HCT116 (cell line): ENCODE measurements around the gene STK40. TPM values are rescaled to one million over a fixed set of nuclear protein-coding genes. Genes with fewer than 3 reads are reported as not detected.

Experiments
- ATAC-seq: fragments of 200-7000 bp; cut with Tn5 transposase; 2 replicates; pipeline ENCODE4 v1.9.1; 2020; ENCODE audit warnings: mild to moderate bottlenecking, moderate library complexity
- BruUV-seq: library from RNA; stranded (reverse); fragments of 400-500 nt; replicated peaks from 2 replicates; lab custom pipeline; 2021; lab: Mats Ljungman, UMichigan
- CTCF ChIA-PET: fragments of 300-600 bp; sonication (Branson Sonifier 250); formaldehyde crosslinking; loops from one replicate; lab custom pipeline; 2021; ENCODE audit warnings: antibody characterized with exemption; lab: Charles Lee
- POLR2A ChIA-PET: fragments of 300-600, 350-600 bp; sonication (Branson Sonifier 250); formaldehyde crosslinking; loops from one replicate; lab custom pipeline; 2021; ENCODE audit warnings: antibody characterized with exemption; lab: Charles Lee
- RAD21 ChIA-PET, 2 experiments: fragments of 300-600 bp; sonication (Branson Sonifier 250); formaldehyde crosslinking; loops; one replicate each; lab custom pipeline; 2023; ENCODE audit warnings: low total read pairs in 2 of 2; ENCODE audit not compliant: uncharacterized antibody in 2 of 2, unreplicated experiment in 2 of 2, low non-redundant PET in 1 of 2; lab: Charles Lee
- DNase-seq: peaks from one replicate; pipeline ENCODE4 v3.0.0-alpha.2; 2010; ENCODE audit warnings: low read depth, low spot score
- H2AFZ ChIP-seq: fragments of 200-600 bp; shearing (Covaris generic), sonication (generic); 2 replicates; pipeline ENCODE4 v1.6.1; 2017; ENCODE audit warnings: low read depth, mixed run types, mixed read lengths, antibody characterized with exemption, low read length; ENCODE audit not compliant: poor library complexity, severe bottlenecking
- H3K27ac ChIP-seq: 2 replicates; pipeline ENCODE4 v1.5.1; 2012; ENCODE audit warnings: low read depth, low read length
- H3K27me3 ChIP-seq: fragments of 200-600 bp; sonication (generic); 2 replicates; pipeline ENCODE4 v1.6.1; 2016; ENCODE audit warnings: mixed run types, low read length, mixed read lengths; ENCODE audit not compliant: insufficient read depth
- H3K36me3 ChIP-seq, 2 experiments: fragments of 200-500 bp in 1 of 2; fragments of 200-600 bp in 1 of 2; sonication (Bioruptor generic) in 1 of 2; sonication (generic) in 1 of 2; 2 replicates each; pipeline versions ENCODE4 v1.5.1 to v1.6.1; 2014 to 2016; ENCODE audit warnings: low read length in 2 of 2, inconsistent platforms in 1 of 2, mixed read lengths in 1 of 2, mixed run types in 1 of 2; ENCODE audit not compliant: insufficient read depth in 2 of 2, control insufficient read depth in 1 of 2
- H3K4me1 ChIP-seq, 2 experiments: fragments of 200-600 bp in 1 of 2; sonication (generic) in 1 of 2; 2 replicates each; pipeline versions ENCODE4 v1.5.1 to v1.6.1; 2012 to 2017; ENCODE audit warnings: low read length in 2 of 2, inconsistent platforms in 1 of 2, mild to moderate bottlenecking in 1 of 2, mixed read lengths in 1 of 2, mixed run types in 1 of 2, moderate library complexity in 1 of 2; ENCODE audit not compliant: insufficient read depth in 2 of 2, control insufficient read depth in 1 of 2
- H3K4me2 ChIP-seq: fragments of 200-600 bp; sonication (generic); 2 replicates; pipeline ENCODE4 v1.6.1; 2017; ENCODE audit warnings: mixed run types, low read length, mixed read lengths
- H3K4me3 ChIP-seq, 2 experiments: fragments of 200-600 bp in 1 of 2; sonication (generic) in 1 of 2; replicated peaks in 1 of 2; 2 replicates each; pipeline ENCODE4 v1.5.1; 2011 to 2016; ENCODE audit warnings: low read length in 2 of 2, control low read depth in 1 of 2, low read depth in 1 of 2, mild to moderate bottlenecking in 1 of 2, mixed read lengths in 1 of 2, mixed run types in 1 of 2
- H3K79me2 ChIP-seq: fragments of 200-600 bp; sonication (generic); 2 replicates; pipeline ENCODE4 v1.6.1; 2017; ENCODE audit warnings: mild to moderate bottlenecking, mixed run types, low read length, moderate library complexity, mixed read lengths; ENCODE audit not compliant: insufficient read depth
- H3K9ac ChIP-seq: fragments of 200-600 bp; sonication (generic); 2 replicates; pipeline ENCODE4 v1.6.1; 2016; ENCODE audit warnings: low read length, mixed read lengths
- H3K9me2 ChIP-seq: fragments of 200-600 bp; sonication (generic), shearing (Covaris generic); 2 replicates; pipeline ENCODE4 v1.6.1; 2017; ENCODE audit warnings: mixed run types, mild to moderate bottlenecking, moderate library complexity; ENCODE audit not compliant: insufficient read depth
- H3K9me3 ChIP-seq, 2 experiments: fragments of 200-500 bp in 1 of 2; fragments of 200-600 bp in 1 of 2; sonication (Bioruptor generic) in 1 of 2; sonication (generic) in 1 of 2; 2 replicates each; pipeline ENCODE4 v1.6.1; 2014 to 2017; ENCODE audit warnings: low read length in 2 of 2, mixed read lengths in 2 of 2, inconsistent platforms in 1 of 2, low read depth in 1 of 2, mild to moderate bottlenecking in 1 of 2, mixed run types in 1 of 2, moderate library complexity in 1 of 2; ENCODE audit not compliant: control insufficient read depth in 1 of 2, insufficient read depth in 1 of 2
- H4K20me1 ChIP-seq: fragments of 200-600 bp; sonication (generic), shearing (Covaris generic); 2 replicates; pipeline ENCODE4 v1.6.1; 2017; ENCODE audit warnings: mixed run types, mild to moderate bottlenecking, moderate library complexity; ENCODE audit not compliant: insufficient read depth
- CBX3 ChIP-seq: IDR thresholded peaks from 2 replicates; pipeline ENCODE4 v1.6.1; 2012; ENCODE audit warnings: low read depth
- ELF1 ChIP-seq: IDR thresholded peaks from 2 replicates; pipeline ENCODE4 v1.6.1; 2012; ENCODE audit warnings: low read depth, borderline replicate concordance
- EZH2 ChIP-seq: fragments of 200-600 bp; sonication (generic); IDR thresholded peaks from 2 replicates; pipeline ENCODE4 v1.6.1; 2017; ENCODE audit warnings: antibody characterized with exemption, mixed run types
- FOSL1 ChIP-seq: IDR thresholded peaks from 2 replicates; pipeline ENCODE4 v1.6.1; 2012; ENCODE audit warnings: low read depth
- JUND ChIP-seq: IDR thresholded peaks from 2 replicates; pipeline ENCODE4 v1.6.1; 2012
- POLR2A ChIP-seq: IDR thresholded peaks from 2 replicates; pipeline ENCODE4 v1.7.0; 2011; ENCODE audit warnings: borderline replicate concordance; ENCODE audit not compliant: insufficient read depth, insufficient read length; ENCODE audit errors: extremely low read depth
- POLR2AphosphoS5 ChIP-seq: IDR thresholded peaks from 2 replicates; pipeline ENCODE4 v1.6.1; 2011; ENCODE audit warnings: mild to moderate bottlenecking, low read depth, low read length, moderate library complexity
- SIN3A ChIP-seq: IDR thresholded peaks from 2 replicates; pipeline ENCODE4 v1.6.1; 2012; ENCODE audit warnings: low read depth
- SRF ChIP-seq: IDR thresholded peaks from 2 replicates; pipeline ENCODE4 v1.6.1; 2012; ENCODE audit warnings: low read depth
- YY1 ChIP-seq: IDR thresholded peaks from 2 replicates; pipeline ENCODE4 v1.6.1; 2011; ENCODE audit warnings: low read length, low read depth, moderate library complexity, mild to moderate bottlenecking; ENCODE audit not compliant: insufficient replicate concordance; ENCODE audit errors: extremely low read depth
- ZFX ChIP-seq: fragments of 450-650 bp; IDR thresholded peaks from 2 replicates; pipeline ENCODE4 v1.6.1; 2017
- ZNF274 ChIP-seq: fragments of 200-500 bp; sonication (Bioruptor generic); IDR thresholded peaks from 2 replicates; pipeline ENCODE4 v1.6.1; 2014; ENCODE audit warnings: mild to moderate bottlenecking, low read depth, low read length, inconsistent platforms
- intact Hi-C: fragments of 100-400 bp; cut with micrococcal nuclease; formaldehyde crosslinking; loops from 2 replicates; pipeline ENCODE4 v1.10.0; 2022
- total RNA-seq: library from RNA; stranded (reverse); gene quantifications from one replicate; pipeline ENCODE4 v1.2.1, GENCODE V29; 2021; ENCODE audit not compliant: unreplicated experiment
- TF ChIP-seq, protein P1 (sequence below): IDR thresholded peaks from 2 replicates; pipeline ENCODE4 v1.6.1; 2011; ENCODE audit warnings: mild to moderate bottlenecking, low read length, moderate library complexity; ENCODE audit not compliant: insufficient replicate concordance; ENCODE audit errors: extremely low read depth
- TF ChIP-seq, protein P2 (sequence below), 3 experiments: fragments of 200-600 bp in 1 of 3; sonication (generic) in 1 of 3; IDR thresholded peaks in 2 of 3; conservative IDR thresholded peaks in 1 of 3; 2 replicates each; pipeline ENCODE4 v1.5.1; 2012 to 2017; ENCODE audit warnings: low read depth in 2 of 3, low read length in 2 of 3, antibody characterized with exemption in 1 of 3, borderline replicate concordance in 1 of 3, control low read depth in 1 of 3, mild to moderate bottlenecking in 1 of 3, mixed read lengths in 1 of 3, mixed run types in 1 of 3, moderate library complexity in 1 of 3; ENCODE audit not compliant: insufficient read depth in 1 of 3
- TF ChIP-seq, protein P3 (sequence below): IDR thresholded peaks from 2 replicates; pipeline ENCODE4 v1.6.1; 2012; ENCODE audit warnings: low read depth

The STK40 gene
- total RNA-seq, 1 experiment from 2014 or later, result 33.9 TPM

DNA sequence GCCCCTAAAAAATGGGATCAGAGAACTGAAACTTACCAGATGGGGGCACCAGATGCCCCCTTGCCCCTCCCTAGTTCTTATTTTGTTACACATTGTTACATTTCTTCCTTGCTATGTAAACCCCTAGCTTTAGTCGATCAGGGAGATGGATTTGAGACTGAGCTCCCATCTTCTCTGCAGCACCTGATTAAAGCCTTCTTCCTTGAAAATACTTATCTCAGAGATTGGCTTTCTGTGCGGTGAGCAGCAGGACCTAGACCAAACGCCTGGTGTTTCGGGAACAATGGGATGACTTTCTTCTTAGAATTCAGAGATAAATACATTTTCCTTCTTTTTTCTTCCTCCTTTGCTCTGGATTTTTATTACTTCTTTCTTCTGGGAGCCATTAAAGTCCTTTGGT, 28.7 kb upstream of the STK40 start:
- ATAC-seq, result no peak
- no peaks in the 10 kb centered on the region for H3K9me2 ChIP-seq
- BruUV-seq, result no TSS peak
- DNase-seq, result no peak
- H3K27ac ChIP-seq, result no peak overlapping the region
- no peak overlapping the region for H3K4me3 ChIP-seq
- no peak overlapping the region for H2AFZ ChIP-seq
- no peaks in the 10 kb centered on the region for H3K79me2 ChIP-seq
- CTCF ChIA-PET, result no interaction called here
- no peaks in the 10 kb centered on the region for H3K27me3 ChIP-seq
- RAD21 ChIA-PET, result no interaction called here
- no peak overlapping the region for H3K4me2 ChIP-seq
- no peaks in the 10 kb centered on the region for H4K20me1 ChIP-seq
- H3K36me3 ChIP-seq, result no peaks in the 10 kb centered on the region
- H3K9me3 ChIP-seq, result no peaks in the 10 kb centered on the region
- POLR2A ChIA-PET, result interaction anchor here (5.9 kb wide), 1 partner anchor 13 kb away, joined by 20 read pairs; no protein-coding TSS in a partner anchor
- intact Hi-C loops, result no loop called here
- TF ChIP-seq, protein P1, sequence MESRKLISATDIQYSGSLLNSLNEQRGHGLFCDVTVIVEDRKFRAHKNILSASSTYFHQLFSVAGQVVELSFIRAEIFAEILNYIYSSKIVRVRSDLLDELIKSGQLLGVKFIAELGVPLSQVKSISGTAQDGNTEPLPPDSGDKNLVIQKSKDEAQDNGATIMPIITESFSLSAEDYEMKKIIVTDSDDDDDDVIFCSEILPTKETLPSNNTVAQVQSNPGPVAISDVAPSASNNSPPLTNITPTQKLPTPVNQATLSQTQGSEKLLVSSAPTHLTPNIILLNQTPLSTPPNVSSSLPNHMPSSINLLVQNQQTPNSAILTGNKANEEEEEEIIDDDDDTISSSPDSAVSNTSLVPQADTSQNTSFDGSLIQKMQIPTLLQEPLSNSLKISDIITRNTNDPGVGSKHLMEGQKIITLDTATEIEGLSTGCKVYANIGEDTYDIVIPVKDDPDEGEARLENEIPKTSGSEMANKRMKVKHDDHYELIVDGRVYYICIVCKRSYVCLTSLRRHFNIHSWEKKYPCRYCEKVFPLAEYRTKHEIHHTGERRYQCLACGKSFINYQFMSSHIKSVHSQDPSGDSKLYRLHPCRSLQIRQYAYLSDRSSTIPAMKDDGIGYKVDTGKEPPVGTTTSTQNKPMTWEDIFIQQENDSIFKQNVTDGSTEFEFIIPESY, result no peak
- TF ChIP-seq POLR2AphosphoS5, result no peak
- TF ChIP-seq SIN3A, result no peak
- TF ChIP-seq, protein P2, sequence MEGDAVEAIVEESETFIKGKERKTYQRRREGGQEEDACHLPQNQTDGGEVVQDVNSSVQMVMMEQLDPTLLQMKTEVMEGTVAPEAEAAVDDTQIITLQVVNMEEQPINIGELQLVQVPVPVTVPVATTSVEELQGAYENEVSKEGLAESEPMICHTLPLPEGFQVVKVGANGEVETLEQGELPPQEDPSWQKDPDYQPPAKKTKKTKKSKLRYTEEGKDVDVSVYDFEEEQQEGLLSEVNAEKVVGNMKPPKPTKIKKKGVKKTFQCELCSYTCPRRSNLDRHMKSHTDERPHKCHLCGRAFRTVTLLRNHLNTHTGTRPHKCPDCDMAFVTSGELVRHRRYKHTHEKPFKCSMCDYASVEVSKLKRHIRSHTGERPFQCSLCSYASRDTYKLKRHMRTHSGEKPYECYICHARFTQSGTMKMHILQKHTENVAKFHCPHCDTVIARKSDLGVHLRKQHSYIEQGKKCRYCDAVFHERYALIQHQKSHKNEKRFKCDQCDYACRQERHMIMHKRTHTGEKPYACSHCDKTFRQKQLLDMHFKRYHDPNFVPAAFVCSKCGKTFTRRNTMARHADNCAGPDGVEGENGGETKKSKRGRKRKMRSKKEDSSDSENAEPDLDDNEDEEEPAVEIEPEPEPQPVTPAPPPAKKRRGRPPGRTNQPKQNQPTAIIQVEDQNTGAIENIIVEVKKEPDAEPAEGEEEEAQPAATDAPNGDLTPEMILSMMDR (IDR thresholded peaks at IDR 0.05 in 2 of 3, conservative IDR thresholded peaks at IDR 0.05 in 1 of 3; ENCODE audit: borderline replicate concordance in 1 of 3, insufficient read depth in 1 of 3, low read depth in 2 of 3, low read length in 2 of 3), result no peak
- TF ChIP-seq FOSL1, result no peak
- no peak for TF ChIP-seq SRF
- TF ChIP-seq JUND, result no peak
- no peak for TF ChIP-seq ZFX
- TF ChIP-seq POLR2A, result no peak
- no peak for TF ChIP-seq YY1
- no peak for TF ChIP-seq CBX3
- no peak for TF ChIP-seq EZH2
- TF ChIP-seq ZNF274, result no peak
- no peak for TF ChIP-seq ELF1
- TF ChIP-seq, protein P3, sequence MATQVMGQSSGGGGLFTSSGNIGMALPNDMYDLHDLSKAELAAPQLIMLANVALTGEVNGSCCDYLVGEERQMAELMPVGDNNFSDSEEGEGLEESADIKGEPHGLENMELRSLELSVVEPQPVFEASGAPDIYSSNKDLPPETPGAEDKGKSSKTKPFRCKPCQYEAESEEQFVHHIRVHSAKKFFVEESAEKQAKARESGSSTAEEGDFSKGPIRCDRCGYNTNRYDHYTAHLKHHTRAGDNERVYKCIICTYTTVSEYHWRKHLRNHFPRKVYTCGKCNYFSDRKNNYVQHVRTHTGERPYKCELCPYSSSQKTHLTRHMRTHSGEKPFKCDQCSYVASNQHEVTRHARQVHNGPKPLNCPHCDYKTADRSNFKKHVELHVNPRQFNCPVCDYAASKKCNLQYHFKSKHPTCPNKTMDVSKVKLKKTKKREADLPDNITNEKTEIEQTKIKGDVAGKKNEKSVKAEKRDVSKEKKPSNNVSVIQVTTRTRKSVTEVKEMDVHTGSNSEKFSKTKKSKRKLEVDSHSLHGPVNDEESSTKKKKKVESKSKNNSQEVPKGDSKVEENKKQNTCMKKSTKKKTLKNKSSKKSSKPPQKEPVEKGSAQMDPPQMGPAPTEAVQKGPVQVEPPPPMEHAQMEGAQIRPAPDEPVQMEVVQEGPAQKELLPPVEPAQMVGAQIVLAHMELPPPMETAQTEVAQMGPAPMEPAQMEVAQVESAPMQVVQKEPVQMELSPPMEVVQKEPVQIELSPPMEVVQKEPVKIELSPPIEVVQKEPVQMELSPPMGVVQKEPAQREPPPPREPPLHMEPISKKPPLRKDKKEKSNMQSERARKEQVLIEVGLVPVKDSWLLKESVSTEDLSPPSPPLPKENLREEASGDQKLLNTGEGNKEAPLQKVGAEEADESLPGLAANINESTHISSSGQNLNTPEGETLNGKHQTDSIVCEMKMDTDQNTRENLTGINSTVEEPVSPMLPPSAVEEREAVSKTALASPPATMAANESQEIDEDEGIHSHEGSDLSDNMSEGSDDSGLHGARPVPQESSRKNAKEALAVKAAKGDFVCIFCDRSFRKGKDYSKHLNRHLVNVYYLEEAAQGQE, result no peak
- no peak overlapping the region for H3K9ac ChIP-seq
- peaks cover 8 to 24% of the 10 kb centered on the region in 2 experiments for H3K4me1 ChIP-seq
